ENCODE data around the gene PTPRS.

PTPRS gene

DNA sequence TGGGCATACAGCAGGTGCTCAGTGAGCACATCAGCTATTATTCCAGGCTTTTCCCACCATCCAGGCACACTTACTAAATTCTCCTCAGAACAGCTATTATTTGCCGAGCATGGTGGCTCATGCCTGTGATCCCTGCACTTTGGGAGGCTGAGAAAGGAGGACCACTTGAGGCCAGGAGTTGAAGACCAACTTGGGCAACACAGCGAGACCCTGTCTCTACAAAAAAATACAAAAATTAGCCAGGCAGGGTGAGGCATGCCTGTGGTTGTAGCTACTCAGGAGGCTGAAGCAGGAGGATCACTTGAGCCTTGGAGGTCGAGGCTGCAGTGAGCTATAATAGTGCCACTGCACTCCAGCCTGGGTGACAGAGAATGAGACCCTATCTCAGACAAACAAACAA is 35.4 kb downstream of the PTPRS start:
- DNase-seq, result no peak

GRCh38 chr19:5304486-5304885 is 36.1 kb downstream of the PTPRS start:
- no peak for DNase-seq

DNA sequence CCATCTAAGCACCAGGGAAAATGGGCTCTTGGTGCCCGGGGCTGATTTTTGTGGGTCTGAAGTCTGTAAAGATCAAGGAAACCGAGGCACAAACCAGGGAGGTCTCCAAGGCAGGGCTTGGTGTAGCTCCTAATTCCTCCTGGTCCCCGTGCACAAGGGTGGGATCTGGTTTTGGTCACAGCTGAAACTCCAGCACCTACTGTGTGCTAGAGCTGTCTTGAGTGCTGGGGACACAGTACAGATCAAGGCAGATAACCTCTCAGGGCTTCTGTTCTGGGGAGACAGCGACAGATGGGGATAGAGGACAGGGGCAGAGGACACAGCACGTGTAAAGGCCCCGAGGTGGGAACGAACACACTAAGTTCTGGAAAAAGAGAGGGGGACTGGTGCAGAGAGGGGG is 37.4 kb downstream of the PTPRS start:
- no peak for DNase-seq

DNA sequence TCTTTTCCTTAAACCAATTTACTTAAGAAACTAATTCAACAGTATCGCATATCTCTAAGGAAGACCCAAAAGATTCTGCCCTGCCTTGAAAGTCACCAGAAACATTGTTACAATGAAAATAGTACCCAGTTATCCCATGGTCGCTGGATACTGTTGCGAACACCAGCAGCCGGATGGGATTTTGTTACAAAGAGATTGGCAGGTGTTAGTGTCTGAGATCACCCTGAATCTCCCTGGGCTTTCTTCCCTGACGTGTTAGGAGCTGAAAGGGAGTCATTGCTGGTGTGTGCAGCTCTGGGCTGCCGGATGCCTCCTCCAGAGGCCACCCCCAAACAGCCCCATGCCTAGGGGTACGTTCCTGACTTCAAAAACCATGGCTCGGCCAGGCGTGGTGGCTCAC is 38.2 kb downstream of the PTPRS start:
- DNase-seq, result no peak

GRCh38 chr19:5299137-5299536 is 41.5 kb downstream of the PTPRS start:
- DNase-seq, result no peak

DNA sequence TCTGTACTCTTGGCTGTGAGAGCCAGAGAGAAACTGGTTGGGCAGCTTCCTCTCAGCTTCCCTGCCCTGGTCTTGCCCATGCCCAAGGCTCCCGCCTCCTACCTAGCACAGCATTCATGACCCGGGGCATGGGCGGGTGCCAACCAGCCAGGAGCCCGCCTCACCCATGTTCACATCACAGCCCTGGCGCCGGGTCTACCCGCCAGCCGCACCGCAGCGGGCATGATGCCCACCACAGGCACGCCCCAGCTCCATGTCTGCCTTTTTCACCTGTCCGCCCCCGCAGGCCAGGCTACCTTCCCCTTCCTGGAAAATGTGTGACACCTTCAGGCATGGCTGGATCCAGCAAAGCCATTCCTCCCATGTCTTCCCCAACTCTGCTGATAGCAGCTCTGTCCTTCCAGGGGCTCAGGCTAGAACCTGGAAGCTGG is 42.1 kb downstream of the PTPRS start:
- no peak for DNase-seq

- no peak for DNase-seq
These were observed 43.3 kb downstream of the PTPRS start for GRCh38 chr19:5297272-5297669.

DNA sequence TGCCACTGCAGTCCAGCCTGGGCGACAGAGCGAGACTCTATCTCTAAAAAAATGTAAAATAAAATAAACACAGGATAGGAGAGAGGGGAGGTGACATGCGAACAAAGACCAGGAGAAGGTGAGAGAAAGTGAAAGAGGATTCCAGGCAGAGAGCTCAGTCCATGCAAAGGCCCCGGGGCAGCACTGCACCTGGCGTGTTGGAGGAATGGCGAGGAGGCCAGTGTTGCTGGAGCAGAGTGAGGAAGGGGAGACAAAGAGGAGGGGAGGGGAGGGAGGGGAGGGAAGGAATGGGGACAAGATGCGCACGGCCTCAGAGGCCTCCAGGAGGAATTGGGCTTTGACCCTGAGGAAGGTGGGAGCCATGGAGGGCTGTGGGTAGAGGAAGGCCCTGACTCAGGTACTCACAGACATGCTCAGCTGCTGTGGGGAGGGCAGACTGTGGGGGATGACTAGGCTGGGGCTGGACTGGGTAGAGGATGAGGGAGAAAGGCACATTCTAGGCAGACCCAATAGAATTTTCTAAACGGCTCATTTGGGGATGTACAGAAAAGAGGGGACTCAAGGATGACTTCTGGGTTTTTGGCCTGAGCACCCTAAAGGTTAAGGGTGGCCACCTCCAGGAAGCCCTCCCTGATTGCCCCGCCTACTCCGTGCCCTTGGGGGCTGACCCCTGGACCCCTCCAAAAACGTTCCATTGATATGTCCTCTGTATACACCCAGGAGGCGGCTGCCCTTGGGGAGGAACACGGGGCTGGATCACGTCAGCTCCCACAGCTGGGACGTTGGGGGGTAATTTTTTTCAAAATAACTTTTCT is 43.9 kb downstream of the PTPRS start:
- DNase-seq, result no peak

DNA sequence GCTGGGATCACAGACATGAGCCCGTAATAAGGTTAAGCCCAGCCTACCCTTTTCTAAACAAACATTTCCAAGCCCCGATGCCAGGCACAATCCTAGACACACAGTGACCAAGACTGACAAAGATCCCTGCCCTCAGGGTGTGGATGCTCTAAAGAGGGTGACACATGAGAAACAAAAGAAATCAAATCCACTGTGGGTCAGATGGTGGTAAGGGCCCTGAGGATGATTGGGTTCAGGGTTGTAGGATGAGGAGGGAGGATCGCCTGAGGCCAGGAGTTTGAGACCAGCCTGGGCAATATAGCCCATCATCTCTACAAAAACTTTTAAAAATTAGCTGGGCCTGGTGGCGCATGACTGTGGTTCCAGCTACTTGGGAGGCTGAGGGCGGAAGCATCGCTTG is 44.6 kb downstream of the PTPRS start:
- DNase-seq, result no peak

GRCh38 chr19:5294403-5295160 is 46.0 kb downstream of the PTPRS start:
- DNase-seq, result no peak

- DNase-seq, result no peak
These were observed 46.8 kb downstream of the PTPRS start for GRCh38 chr19:5293612-5294378.

DNA sequence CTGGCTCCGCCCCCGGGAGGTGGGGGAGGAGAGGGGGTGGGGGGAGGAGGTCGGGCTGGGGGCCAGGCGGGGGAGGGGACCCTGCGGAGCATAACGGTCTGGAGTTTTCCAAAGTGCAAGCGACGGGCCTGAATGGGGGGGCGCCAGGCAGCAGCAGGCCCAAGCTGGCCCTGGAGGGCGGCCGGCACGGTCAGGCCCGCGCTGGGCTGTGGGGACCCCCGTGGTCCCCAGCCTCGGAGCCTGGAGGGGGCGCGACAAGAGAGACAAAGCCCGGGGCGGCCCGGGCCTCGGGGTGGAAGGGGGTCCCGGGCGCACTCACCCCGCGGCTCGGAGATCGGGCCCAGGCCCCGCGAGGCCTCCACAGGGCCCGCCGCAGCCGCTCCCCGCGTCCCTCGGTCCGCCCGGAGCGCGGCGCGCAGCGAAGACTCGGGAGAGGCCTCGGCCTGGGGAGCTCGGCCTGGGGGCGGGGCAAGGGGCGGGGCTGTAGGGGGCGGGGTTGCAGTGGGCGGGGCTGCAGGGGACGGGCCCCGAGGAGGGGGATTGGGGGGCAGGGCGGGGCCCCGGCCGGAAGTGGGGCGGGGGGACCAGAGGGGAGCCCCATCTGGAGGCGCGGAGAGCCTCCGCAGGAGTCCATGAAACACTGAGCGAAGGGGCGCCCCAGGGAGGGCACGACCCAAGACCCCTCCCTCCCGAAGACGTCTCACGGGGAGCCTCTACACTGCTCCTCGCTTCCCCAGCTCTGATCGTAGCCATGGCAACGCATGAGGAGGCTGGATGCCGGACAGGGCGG is 47.6 kb downstream of the PTPRS start:
- peak; percentile 19 for DNase-seq

- peak; percentile 10 for DNase-seq
These were observed 48.2 kb downstream of the PTPRS start for GRCh38 chr19:5292453-5292821.

DNA sequence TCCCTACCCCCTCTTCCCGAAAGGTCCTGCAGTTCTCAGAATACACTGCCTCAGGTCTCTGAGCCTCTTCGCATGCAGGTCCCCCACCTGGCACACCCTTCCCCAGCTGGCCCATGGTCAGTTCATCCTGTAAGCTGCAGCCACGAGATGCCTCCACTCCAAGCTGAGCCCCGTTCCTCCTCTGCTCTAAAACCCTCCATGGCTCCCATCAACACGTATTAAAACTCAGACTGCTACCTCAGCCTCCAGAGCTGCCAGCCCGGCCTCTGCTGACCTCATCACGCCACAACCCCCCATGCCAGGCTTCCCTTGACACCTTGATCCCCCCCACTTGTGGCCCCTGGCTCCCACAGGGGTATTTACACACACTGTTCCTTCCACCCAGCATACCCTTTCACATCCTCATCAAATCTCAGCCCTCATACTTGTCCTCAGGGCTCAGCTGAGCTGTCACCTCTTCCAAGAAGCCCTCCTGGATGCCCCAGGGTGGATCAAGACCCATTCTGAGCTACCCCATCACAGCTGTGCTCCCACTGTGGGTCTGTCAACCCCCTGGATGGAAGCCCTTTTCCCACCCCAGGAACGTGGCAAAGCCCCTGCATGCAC is 48.9 kb downstream of the PTPRS start:
- no peak for DNase-seq

Data from activated naive CD4-positive, alpha-beta T cell treated with Interleukin-2 at 50 U/mL for 16 hours (primary cell).